ENCODE data around the gene SHROOM4. TPM values are rescaled to one million over a fixed set of nuclear protein-coding genes. Genes with fewer than 3 reads are reported as not detected.

The SHROOM4 gene
- total RNA-seq, 3 donors from 2014 or later: 2.9 to 3.6 (median 3.2) TPM

DNA sequence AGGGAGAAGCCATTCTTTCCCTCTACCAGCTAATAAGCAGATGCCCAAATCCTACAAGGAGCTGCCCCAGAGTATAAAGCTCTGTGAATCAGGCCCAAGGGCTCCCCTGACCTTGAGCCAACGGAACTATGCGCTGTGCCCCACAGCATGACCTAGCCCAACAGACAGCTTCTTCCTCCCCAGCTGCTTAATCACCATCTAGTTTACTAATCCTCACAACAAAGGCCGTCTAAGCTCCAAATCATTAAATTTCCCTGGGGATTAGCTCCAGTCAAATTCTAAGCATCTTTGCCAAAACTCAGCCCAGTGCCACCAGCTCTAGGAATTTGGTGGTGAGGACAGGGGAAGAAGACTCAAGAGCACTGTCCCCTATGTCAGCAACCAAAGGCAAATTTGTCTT, 113.1 kb downstream of the SHROOM4 start:
- H3K36me3 ChIP-seq (ENCODE audit: low read depth): no peaks in the 10 kb centered on the region
- no peak for TF ChIP-seq CTCF (IDR thresholded peaks at IDR 0.05)
- H3K4me1 ChIP-seq (ENCODE audit: low read depth): no peaks in the 10 kb centered on the region
- H3K9me3 ChIP-seq: no peaks in the 10 kb centered on the region
- intact Hi-C loops (cut with DNase I, micrococcal nuclease): no loop called here
- no peak overlapping the region for H3K4me3 ChIP-seq
- no peak for ATAC-seq
- DNase-seq: no peak

GRCh38 chrX:50698944-50699343, 115.0 kb downstream of the SHROOM4 start:
- Histone ChIP-seq H3K36me3 (ENCODE audit: low read depth) (no peaks in the 10 kb centered on the region), H3K4me1 (ENCODE audit: low read depth) (no peaks in the 10 kb centered on the region), H3K4me3 (no peak overlapping the region), H3K9me3 (no peaks in the 10 kb centered on the region)
- ATAC-seq (no peak), DNase-seq (no peak)
- intact Hi-C loops (cut with DNase I, micrococcal nuclease): no loop called here
- no peak for TF ChIP-seq CTCF (IDR thresholded peaks at IDR 0.05)

DNA sequence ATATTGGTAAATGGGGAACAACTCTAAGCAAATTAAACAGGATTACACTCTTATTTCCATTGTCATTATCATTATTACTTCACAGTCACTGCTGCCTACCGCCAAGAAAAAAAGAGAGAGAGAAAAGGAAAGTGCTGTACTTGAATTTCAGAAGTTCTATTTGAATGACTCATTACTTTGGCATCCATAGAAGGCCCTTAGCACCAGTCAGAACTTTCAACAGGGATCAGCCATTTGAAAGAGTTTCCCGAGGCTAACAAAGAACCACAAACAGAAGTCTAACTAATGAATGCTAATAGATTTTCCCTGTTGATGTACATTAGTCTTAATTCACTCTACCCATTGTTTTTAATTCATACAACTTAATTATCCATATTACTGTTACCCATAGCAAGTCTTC, 116.3 kb downstream of the SHROOM4 start:
- Histone ChIP-seq H3K9me3 (no peaks in the 10 kb centered on the region), H3K4me1 (ENCODE audit: low read depth) (no peaks in the 10 kb centered on the region), H3K36me3 (ENCODE audit: low read depth) (no peaks in the 10 kb centered on the region), H3K4me3 (no peak overlapping the region)
- intact Hi-C loops (cut with DNase I, micrococcal nuclease): no loop called here
- TF ChIP-seq CTCF (IDR thresholded peaks at IDR 0.05): no peak
- ATAC-seq (no peak), DNase-seq (no peak)

GRCh38 chrX:50691820-50692219, 122.2 kb downstream of the SHROOM4 start:
- peak in 1 of 3 donors; percentile 32 for DNase-seq
- no peak for TF ChIP-seq CTCF (IDR thresholded peaks at IDR 0.05)

DNA sequence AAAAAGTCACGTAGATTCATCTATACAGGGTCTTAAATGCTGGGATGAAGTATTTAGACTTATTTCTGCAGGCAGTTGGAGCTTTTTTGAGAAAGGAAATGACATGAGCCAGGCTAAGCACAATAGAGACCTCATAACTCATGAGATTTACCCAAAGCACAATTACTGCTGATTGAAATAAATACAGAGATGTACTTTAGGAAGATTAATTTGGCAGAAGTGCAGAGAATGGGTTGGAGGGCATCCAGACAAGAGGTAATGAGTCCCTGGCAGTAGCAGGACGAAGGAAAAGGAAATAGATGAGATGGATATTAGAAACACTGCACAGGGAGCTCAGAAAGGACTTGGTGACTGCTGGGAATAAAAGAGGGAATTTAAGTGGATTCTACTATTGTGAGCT, 129.1 kb downstream of the SHROOM4 start:
- no peak for ATAC-seq
- no peak for TF ChIP-seq CTCF (IDR thresholded peaks at IDR 0.05)

More at GRCh38 chrX:50691820-50692219, 122.2 kb downstream of the SHROOM4 start:
- Histone ChIP-seq H3K9me3 (no peaks in the 10 kb centered on the region), H3K4me1 (ENCODE audit: low read depth) (no peaks in the 10 kb centered on the region), H3K36me3 (ENCODE audit: low read depth) (no peaks in the 10 kb centered on the region), H3K4me3 (no peak overlapping the region)
- intact Hi-C loops (cut with DNase I, micrococcal nuclease): no loop called here
- ATAC-seq: peak; percentile 78

GRCh38 chrX:50680990-50681389, 133.0 kb downstream of the SHROOM4 start:
- no peaks in the 10 kb centered on the region for H3K9me3 ChIP-seq
- H3K36me3 ChIP-seq (ENCODE audit: low read depth): no peaks in the 10 kb centered on the region
- ATAC-seq (no peak), DNase-seq (peak in 1 of 3 donors; percentile 5)
- H3K4me3 ChIP-seq: no peak overlapping the region
- TF ChIP-seq CTCF (IDR thresholded peaks at IDR 0.05): no peak
- intact Hi-C loops (cut with DNase I, micrococcal nuclease): no loop called here
- H3K4me1 ChIP-seq (ENCODE audit: low read depth): no peaks in the 10 kb centered on the region

More for the DNA sequence above, 129.1 kb downstream of the SHROOM4 start:
- Histone ChIP-seq H3K4me1 (ENCODE audit: low read depth) (no peaks in the 10 kb centered on the region), H3K36me3 (ENCODE audit: low read depth) (no peaks in the 10 kb centered on the region), H3K9me3 (no peaks in the 10 kb centered on the region), H3K4me3 (no peak overlapping the region)
- intact Hi-C loops (cut with DNase I, micrococcal nuclease): no loop called here
- no peak for DNase-seq
